Ishikawa (cell line): ENCODE data around the gene KCNJ4.

Experiments
- CEBPB ChIP-seq: IDR thresholded peaks from 2 replicates; pipeline ENCODE4 v1.6.1; 2012
- CREB1 ChIP-seq: IDR thresholded peaks from 2 replicates; pipeline ENCODE4 v1.6.1; 2012; ENCODE audit warnings: low read depth
- EGR1 ChIP-seq: IDR thresholded peaks from 2 replicates; pipeline ENCODE4 v1.6.1; 2012
- EP300 ChIP-seq: IDR thresholded peaks from 2 replicates; pipeline ENCODE4 v1.6.1; 2012; ENCODE audit warnings: borderline replicate concordance
- FOXM1 ChIP-seq: IDR thresholded peaks from 2 replicates; pipeline ENCODE4 v1.6.1; 2012; ENCODE audit warnings: low read depth, borderline replicate concordance
- NFIC ChIP-seq: IDR thresholded peaks from 2 replicates; pipeline ENCODE4 v1.6.1; 2012
- RAD21 ChIP-seq: IDR thresholded peaks from 2 replicates; pipeline ENCODE4 v1.6.1; 2012; ENCODE audit warnings: low read depth
- TAF1 ChIP-seq: IDR thresholded peaks from 2 replicates; pipeline ENCODE4 v1.6.1; 2012; ENCODE audit warnings: low read depth, mild to moderate bottlenecking
- TCF12 ChIP-seq: IDR thresholded peaks from 2 replicates; pipeline ENCODE4 v1.6.1; 2012; ENCODE audit warnings: low read depth
- TEAD4 ChIP-seq: IDR thresholded peaks from 2 replicates; pipeline ENCODE4 v1.6.1; 2012
- YY1 ChIP-seq: IDR thresholded peaks from 2 replicates; pipeline ENCODE4 v1.6.1; 2012; ENCODE audit warnings: low read depth
- ZBTB7A ChIP-seq: IDR thresholded peaks from 2 replicates; pipeline ENCODE4 v1.6.1; 2012; ENCODE audit warnings: low read depth
- TF ChIP-seq, protein P1 (sequence below): IDR thresholded peaks from 2 replicates; pipeline ENCODE4 v1.6.1; 2012; ENCODE audit warnings: low read depth, mild to moderate bottlenecking
- TF ChIP-seq, protein P2 (sequence below): IDR thresholded peaks from 2 replicates; pipeline ENCODE4 v1.6.1; 2012
- TF ChIP-seq, protein P3 (sequence below): IDR thresholded peaks from 2 replicates; pipeline ENCODE4 v1.6.1; 2012

Gene KCNJ4

GRCh38 chr22:38418589-38418988 lies 36.4 kb downstream of the KCNJ4 start:
- TF ChIP-seq TEAD4 = no peak
- TF ChIP-seq, protein P1, sequence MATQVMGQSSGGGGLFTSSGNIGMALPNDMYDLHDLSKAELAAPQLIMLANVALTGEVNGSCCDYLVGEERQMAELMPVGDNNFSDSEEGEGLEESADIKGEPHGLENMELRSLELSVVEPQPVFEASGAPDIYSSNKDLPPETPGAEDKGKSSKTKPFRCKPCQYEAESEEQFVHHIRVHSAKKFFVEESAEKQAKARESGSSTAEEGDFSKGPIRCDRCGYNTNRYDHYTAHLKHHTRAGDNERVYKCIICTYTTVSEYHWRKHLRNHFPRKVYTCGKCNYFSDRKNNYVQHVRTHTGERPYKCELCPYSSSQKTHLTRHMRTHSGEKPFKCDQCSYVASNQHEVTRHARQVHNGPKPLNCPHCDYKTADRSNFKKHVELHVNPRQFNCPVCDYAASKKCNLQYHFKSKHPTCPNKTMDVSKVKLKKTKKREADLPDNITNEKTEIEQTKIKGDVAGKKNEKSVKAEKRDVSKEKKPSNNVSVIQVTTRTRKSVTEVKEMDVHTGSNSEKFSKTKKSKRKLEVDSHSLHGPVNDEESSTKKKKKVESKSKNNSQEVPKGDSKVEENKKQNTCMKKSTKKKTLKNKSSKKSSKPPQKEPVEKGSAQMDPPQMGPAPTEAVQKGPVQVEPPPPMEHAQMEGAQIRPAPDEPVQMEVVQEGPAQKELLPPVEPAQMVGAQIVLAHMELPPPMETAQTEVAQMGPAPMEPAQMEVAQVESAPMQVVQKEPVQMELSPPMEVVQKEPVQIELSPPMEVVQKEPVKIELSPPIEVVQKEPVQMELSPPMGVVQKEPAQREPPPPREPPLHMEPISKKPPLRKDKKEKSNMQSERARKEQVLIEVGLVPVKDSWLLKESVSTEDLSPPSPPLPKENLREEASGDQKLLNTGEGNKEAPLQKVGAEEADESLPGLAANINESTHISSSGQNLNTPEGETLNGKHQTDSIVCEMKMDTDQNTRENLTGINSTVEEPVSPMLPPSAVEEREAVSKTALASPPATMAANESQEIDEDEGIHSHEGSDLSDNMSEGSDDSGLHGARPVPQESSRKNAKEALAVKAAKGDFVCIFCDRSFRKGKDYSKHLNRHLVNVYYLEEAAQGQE = no peak
- no peak for TF ChIP-seq EGR1
- TF ChIP-seq ZBTB7A = no peak
- TF ChIP-seq TAF1 = no peak
- TF ChIP-seq NFIC = no peak

- TF ChIP-seq RAD21 (peak; percentile 18; the same call in 1 of the 2 replicates), FOXM1 (peak; percentile 50; the same call in 1 of the 2 replicates), EGR1 (peak; percentile 49; the same call in 1 of the 2 replicates), TAF1 (no peak), CEBPB (0 out of 2 replicates have a peak, but pooled peaks have one; percentile 15), ZBTB7A (0 out of 2 replicates have a peak, but pooled peaks have one; percentile 14), NFIC (peak; percentile 95), TEAD4 (peak; percentile 74), EP300 (peak; percentile 94), TCF12 (peak; percentile 94), YY1 (peak; percentile 64; the same call in 1 of the 2 replicates), CREB1 (no peak)
- TF ChIP-seq, protein P1 = no peak
- TF ChIP-seq, protein P2, sequence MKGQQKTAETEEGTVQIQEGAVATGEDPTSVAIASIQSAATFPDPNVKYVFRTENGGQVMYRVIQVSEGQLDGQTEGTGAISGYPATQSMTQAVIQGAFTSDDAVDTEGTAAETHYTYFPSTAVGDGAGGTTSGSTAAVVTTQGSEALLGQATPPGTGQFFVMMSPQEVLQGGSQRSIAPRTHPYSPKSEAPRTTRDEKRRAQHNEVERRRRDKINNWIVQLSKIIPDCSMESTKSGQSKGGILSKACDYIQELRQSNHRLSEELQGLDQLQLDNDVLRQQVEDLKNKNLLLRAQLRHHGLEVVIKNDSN = no peak
- TF ChIP-seq, protein P3, sequence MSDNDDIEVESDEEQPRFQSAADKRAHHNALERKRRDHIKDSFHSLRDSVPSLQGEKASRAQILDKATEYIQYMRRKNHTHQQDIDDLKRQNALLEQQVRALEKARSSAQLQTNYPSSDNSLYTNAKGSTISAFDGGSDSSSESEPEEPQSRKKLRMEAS = peak; percentile 62; the same call in 1 of the 2 replicates
These were observed 37.5 kb downstream of the KCNJ4 start for GRCh38 chr22:38417252-38418060.

DNA sequence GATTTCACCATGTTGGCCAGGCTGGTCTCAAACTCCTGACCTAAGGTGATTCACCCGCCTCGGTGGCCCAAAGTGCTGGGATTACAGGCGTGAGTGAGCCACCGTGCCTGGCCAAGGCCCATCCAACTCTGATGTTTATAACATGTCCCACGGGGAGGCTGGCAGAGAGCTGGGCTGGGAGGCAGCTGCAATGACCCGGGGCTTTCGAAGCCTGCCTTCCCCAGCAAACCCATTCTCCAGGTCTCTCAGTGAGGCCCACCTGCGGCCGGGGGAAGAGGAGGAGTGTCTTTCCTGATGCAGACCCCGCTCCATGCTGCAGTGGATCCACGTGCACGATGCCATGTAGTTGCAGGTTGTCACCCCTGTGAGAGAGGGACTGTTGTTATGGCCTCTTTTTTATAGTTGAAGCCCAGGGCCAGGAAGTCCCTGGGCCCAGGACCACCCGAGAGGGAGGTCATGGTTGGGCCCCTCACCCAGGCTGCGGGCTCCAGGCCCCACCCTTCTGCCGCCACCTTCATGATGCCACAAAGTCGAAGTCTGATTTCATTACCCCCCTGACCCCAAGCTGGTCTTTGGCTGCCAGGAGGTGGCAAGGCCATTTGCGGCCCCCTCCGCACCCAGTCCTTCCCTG lies 38.3 kb downstream of the KCNJ4 start:
- TF ChIP-seq RAD21 (no peak), EGR1 (no peak), CREB1 (no peak), EP300 (no peak), NFIC (no peak), TAF1 (no peak), TCF12 (no peak), CEBPB (no peak), YY1 (no peak), TEAD4 (no peak), FOXM1 (no peak), ZBTB7A (no peak)
- TF ChIP-seq, protein P1 = no peak
- TF ChIP-seq, protein P2 = no peak
- TF ChIP-seq, protein P3 = no peak
